Thoracic aorta (tissue), 2 donors: ENCODE measurements around the gene THEM5. TPM values are rescaled to one million over a fixed set of nuclear protein-coding genes. Genes with fewer than 3 reads are reported as not detected.

ENCODE experiments used
- ATAC-seq: fragments of 150-250 bp; one replicate; pipeline ENCODE4 v1.8.0; 2017; ENCODE audit warnings: low read depth; ENCODE audit not compliant: insufficient number of reproducible peaks, low FRiP score
- DNase-seq: peaks from one replicate; pipeline ENCODE4 v3.0.0-alpha.2; 2020; ENCODE audit warnings: low spot score
- H3K27ac ChIP-seq, 2 donors: fragments of 200-600 bp; sonication (generic); 1 replicate in 1 of 2; 2 replicates in 1 of 2; pipeline ENCODE4 v1.5.1; 2016; ENCODE audit warnings: mild to moderate bottlenecking in 2 of 2, moderate library complexity in 2 of 2
- H3K27me3 ChIP-seq: fragments of 200-600 bp; sonication (generic); replicated peaks from 2 replicates; pipeline ENCODE4 v1.6.0; 2016; ENCODE audit warnings: mild to moderate bottlenecking; ENCODE audit not compliant: insufficient read depth
- H3K36me3 ChIP-seq: fragments of 200-600 bp; sonication (generic); one replicate; pipeline ENCODE4 v1.5.1; 2016
- H3K4me1 ChIP-seq, 2 donors: fragments of 200-600 bp; sonication (generic); 1 replicate in 1 of 2; 2 replicates in 1 of 2; pipeline versions ENCODE4 v1.5.1 to v1.6.0; 2016; ENCODE audit warnings: low read depth in 2 of 2, mild to moderate bottlenecking in 1 of 2; ENCODE audit not compliant: control insufficient read depth in 1 of 2
- H3K4me3 ChIP-seq: fragments of 200-600 bp; sonication (generic); 2 replicates; pipeline ENCODE4 v1.5.1; 2016; ENCODE audit warnings: mild to moderate bottlenecking
- H3K9me3 ChIP-seq: fragments of 200-600 bp; sonication (generic); 2 replicates; pipeline ENCODE4 v1.5.1; 2016
- total RNA-seq, 2 donors: library from RNA; depleted of rRNA; stranded (reverse); fragments of >200 nt; gene quantifications; one replicate each; pipeline versions ENCODE4 v1.1.0 to v1.2.3, GENCODE V29; 2016
- TF ChIP-seq, protein P1 (sequence below): fragments of 200-600 bp; sonication (generic); IDR thresholded peaks from one replicate; pipeline ENCODE4 v1.5.1; 2019; ENCODE audit warnings: antibody characterized with exemption

THEM5 gene
- total RNA-seq, 2 donors from 2014 or later = not detected

DNA sequence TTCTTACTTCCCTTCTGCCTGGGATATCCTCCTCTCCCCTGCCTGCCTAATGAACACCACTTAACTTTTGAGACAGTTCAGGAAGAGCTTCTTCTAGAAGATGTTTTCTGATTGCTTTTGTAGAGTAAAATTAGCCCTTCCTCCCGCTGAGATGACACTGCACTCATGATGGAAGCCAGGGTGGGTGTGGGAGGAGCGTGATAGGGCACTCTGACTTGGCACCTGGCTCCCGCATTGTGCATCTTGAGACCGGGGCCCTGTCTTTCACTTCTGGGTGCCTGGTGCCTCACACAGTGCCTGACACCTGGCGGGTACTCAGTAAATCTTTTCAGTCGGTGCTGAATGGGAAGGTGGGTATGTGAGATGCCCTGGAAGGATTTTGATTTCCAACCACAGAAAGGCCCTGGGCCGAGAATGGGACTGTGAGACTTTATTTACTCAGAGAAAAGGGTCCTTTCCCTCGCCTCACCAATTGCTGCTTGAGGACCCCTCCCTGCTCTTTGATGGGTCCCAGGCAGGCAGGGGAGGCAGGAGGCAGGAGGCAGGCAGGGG is 6.8 kb downstream of the THEM5 start:
- no peak overlapping the region for H3K4me3 ChIP-seq
- no peak overlapping the region for H3K27ac ChIP-seq
- no peaks in the 10 kb centered on the region for H3K9me3 ChIP-seq
- no peaks in the 10 kb centered on the region for H3K4me1 ChIP-seq
- H3K36me3 ChIP-seq = no peaks in the 10 kb centered on the region
- ATAC-seq = no peak
- TF ChIP-seq, protein P1, sequence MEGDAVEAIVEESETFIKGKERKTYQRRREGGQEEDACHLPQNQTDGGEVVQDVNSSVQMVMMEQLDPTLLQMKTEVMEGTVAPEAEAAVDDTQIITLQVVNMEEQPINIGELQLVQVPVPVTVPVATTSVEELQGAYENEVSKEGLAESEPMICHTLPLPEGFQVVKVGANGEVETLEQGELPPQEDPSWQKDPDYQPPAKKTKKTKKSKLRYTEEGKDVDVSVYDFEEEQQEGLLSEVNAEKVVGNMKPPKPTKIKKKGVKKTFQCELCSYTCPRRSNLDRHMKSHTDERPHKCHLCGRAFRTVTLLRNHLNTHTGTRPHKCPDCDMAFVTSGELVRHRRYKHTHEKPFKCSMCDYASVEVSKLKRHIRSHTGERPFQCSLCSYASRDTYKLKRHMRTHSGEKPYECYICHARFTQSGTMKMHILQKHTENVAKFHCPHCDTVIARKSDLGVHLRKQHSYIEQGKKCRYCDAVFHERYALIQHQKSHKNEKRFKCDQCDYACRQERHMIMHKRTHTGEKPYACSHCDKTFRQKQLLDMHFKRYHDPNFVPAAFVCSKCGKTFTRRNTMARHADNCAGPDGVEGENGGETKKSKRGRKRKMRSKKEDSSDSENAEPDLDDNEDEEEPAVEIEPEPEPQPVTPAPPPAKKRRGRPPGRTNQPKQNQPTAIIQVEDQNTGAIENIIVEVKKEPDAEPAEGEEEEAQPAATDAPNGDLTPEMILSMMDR = no peak
- no peaks in the 10 kb centered on the region for H3K27me3 ChIP-seq
- no peak for DNase-seq

DNA sequence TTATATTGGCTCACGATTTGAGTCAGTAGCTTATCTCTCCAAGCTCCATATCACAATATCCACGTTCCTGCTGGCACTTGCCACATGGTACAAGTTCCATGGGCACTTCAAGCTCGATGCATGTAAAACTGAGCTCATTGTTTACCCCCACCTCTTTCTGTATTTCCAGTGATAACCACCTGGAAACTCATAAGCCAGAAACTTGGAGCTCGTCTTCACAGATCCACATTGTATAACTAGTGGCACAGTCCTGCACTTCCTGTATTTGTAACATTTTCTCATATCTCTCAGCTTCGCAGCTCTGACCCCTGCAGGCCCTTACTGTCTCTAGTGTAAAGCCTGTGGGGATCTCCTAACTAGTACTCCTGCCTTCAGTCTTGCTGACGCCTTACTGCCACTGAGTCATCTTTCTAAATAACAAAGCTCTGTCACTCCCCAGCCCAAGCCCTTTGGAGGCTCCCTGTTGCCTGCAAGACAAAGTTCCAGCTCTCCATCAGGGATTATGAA is 7.4 kb downstream of the THEM5 start:
- ATAC-seq (no peak), DNase-seq (no peak)

DNA sequence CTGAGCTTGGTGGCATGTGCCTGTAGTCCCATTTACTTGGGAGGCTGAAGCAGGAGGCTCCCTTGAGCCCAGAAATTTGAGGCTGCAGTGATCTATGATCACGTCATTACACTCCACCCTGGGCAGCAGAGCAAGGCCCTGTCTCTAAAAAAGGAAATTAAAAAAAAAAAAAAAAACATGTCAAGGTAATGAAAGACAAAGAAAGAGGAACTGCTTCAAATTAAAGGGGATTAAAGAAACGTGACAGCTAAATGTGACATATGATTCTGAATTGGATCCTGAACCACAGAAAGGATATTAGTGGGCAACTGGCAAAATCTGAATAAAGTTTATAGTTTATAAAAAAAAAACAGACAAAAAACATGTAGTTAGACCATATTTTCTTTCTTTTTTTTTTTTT is 10.1 kb downstream of the THEM5 start:
- DNase-seq (no peak), ATAC-seq (no peak)
- H3K36me3 ChIP-seq = no peaks in the 10 kb centered on the region
- H3K27me3 ChIP-seq = no peaks in the 10 kb centered on the region
- no peak overlapping the region for H3K4me3 ChIP-seq
- peaks cover 14 to 18% of the 10 kb centered on the region in 2 donors for H3K4me1 ChIP-seq
- no peak overlapping the region for H3K27ac ChIP-seq
- TF ChIP-seq, protein P1 = no peak
- no peaks in the 10 kb centered on the region for H3K9me3 ChIP-seq

More for the DNA sequence above, 7.4 kb downstream of the THEM5 start:
- Histone ChIP-seq H3K27me3 (no peaks in the 10 kb centered on the region), H3K36me3 (no peaks in the 10 kb centered on the region), H3K4me3 (no peak overlapping the region), H3K9me3 (no peaks in the 10 kb centered on the region), H3K4me1 (no peaks in the 10 kb centered on the region), H3K27ac (no peak overlapping the region)
- TF ChIP-seq, protein P1 = no peak

DNA sequence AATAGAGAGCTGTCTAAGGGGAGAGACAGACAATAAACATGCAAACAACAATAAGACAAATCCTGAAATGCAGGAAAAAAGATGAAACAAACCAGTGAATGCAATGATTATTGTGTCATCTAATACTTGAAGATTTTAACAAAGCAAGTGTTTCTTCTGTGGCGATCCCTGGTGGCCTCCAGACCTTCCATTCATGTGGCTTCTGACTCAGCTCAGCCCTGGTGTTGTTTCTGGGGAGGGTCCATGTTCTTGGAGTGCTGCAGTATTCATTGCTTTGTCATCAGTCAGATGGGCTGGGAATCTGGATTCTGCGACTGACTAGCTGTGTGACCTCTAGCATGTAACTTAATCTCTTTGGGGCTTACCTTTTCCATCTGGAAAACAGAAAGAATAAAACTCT is 12.4 kb downstream of the THEM5 start:
- DNase-seq = no peak
- ATAC-seq = no peak
- TF ChIP-seq, protein P1 = no peak
- no peaks in the 10 kb centered on the region for H3K36me3 ChIP-seq
- peaks cover 14 to 30% of the 10 kb centered on the region in 2 donors for H3K4me1 ChIP-seq
- H3K27me3 ChIP-seq = no peaks in the 10 kb centered on the region
- no peak overlapping the region for H3K4me3 ChIP-seq
- no peaks in the 10 kb centered on the region for H3K9me3 ChIP-seq
- no peak overlapping the region for H3K27ac ChIP-seq

DNA sequence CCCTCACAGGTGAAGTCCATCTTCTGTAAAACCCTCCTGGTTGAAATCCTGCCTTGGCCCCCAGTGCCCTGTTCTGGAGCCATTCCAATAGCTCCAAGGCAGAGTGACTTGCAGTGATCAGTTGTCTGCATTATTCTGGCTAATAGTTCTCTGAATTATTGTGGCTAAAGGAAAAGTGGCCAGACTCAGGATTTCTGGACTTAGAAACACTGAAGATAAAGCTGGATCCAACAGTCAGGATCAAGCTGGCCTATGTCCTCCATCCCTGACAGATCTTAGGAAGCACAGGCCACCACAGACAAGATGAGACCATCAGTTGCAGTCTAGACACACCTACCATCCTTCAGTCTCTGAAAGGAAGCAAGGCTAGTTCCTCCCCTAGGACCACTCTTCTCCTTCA is 13.1 kb downstream of the THEM5 start:
- DNase-seq = no peak
- Histone ChIP-seq H3K9me3 (no peaks in the 10 kb centered on the region), H3K4me3 (no peak overlapping the region), H3K4me1 (peaks cover 14 to 30% of the 10 kb centered on the region in 2 donors), H3K36me3 (no peaks in the 10 kb centered on the region), H3K27ac (no peak overlapping the region), H3K27me3 (no peaks in the 10 kb centered on the region)
- ATAC-seq = no peak
- TF ChIP-seq, protein P1 = no peak
